ENCODE results near the gene RAP1GAP. TPM values are rescaled to one million over a fixed set of nuclear protein-coding genes. Genes with fewer than 3 reads are reported as not detected.

RAP1GAP gene
- total RNA-seq, 4 donors from 2014 or later = 14.1 to 37.4 (median 28.8) TPM

GRCh38 chr1:21564521-21565095, 104.5 kb downstream of the RAP1GAP start:
- intact Hi-C loops (cut with DNase I; ENCODE audit: low total_unique reads) = no loop called here

GRCh38 chr1:21563971-21564370, 105.2 kb downstream of the RAP1GAP start:
- no peak for DNase-seq
- 93% methylated on average over 12 of the region's 17 CpGs; no CpG with 5 or more reads in 1 of the 2 donors for WGBS, 2 donors (ENCODE audit: low coverage in 1 of 2)

More at GRCh38 chr1:21564521-21565095, 104.5 kb downstream of the RAP1GAP start:
- WGBS, 2 donors (ENCODE audit: low coverage in 1 of 2) = 86% methylated on average over 14 of the region's 14 CpGs; no CpG with 5 or more reads in 1 of the 2 donors
- TF ChIP-seq CTCF (IDR thresholded peaks at IDR 0.05) (no peak), POLR2A (IDR thresholded peaks at IDR 0.05) (no peak), POLR2AphosphoS5 (IDR thresholded peaks at IDR 0.05) (no peak), EP300 (IDR thresholded peaks at IDR 0.05; ENCODE audit: low read depth) (no peak)
- Histone ChIP-seq H3K27ac (no peak overlapping the region), H3K27me3 (no peaks in the 10 kb centered on the region), H3K9me3 (no peaks in the 10 kb centered on the region), H3K36me3 (no peaks in the 10 kb centered on the region), H3K4me1 (no peaks in the 10 kb centered on the region), H3K4me3 (no peak overlapping the region)
- no peak for DNase-seq
- in situ Hi-C loops (cut with MboI; ENCODE audit: low pct_ligation_motif_present in 1 of 4, low pct_unique_long_range_greater_than_20kb in 1 of 4, low sequenced_read_pairs in 3 of 4) = no loop called here

GRCh38 chr1:21562896-21563295, 106.3 kb downstream of the RAP1GAP start:
- H3K4me3 ChIP-seq = no peak overlapping the region
- in situ Hi-C loops (cut with MboI; ENCODE audit: low pct_ligation_motif_present in 1 of 4, low pct_unique_long_range_greater_than_20kb in 1 of 4, low sequenced_read_pairs in 3 of 4) (no loop called here), intact Hi-C loops (cut with DNase I; ENCODE audit: low total_unique reads) (no loop called here)
- no peaks in the 10 kb centered on the region for H3K9me3 ChIP-seq
- no peaks in the 10 kb centered on the region for H3K27me3 ChIP-seq
- H3K4me1 ChIP-seq = no peaks in the 10 kb centered on the region
- no peak for DNase-seq
- WGBS, 2 donors (ENCODE audit: low coverage in 1 of 2) = 88% methylated on average over 15 of the region's 15 CpGs; no CpG with 5 or more reads in 1 of the 2 donors
- TF ChIP-seq CTCF (IDR thresholded peaks at IDR 0.05) (no peak), EP300 (IDR thresholded peaks at IDR 0.05; ENCODE audit: low read depth) (no peak)
- H3K27ac ChIP-seq = no peak overlapping the region
- H3K36me3 ChIP-seq = no peaks in the 10 kb centered on the region

More at GRCh38 chr1:21563971-21564370, 105.2 kb downstream of the RAP1GAP start:
- TF ChIP-seq POLR2AphosphoS5 (IDR thresholded peaks at IDR 0.05) (no peak), POLR2A (IDR thresholded peaks at IDR 0.05) (no peak), CTCF (IDR thresholded peaks at IDR 0.05) (no peak), EP300 (IDR thresholded peaks at IDR 0.05; ENCODE audit: low read depth) (no peak)
- no peak overlapping the region for H3K4me3 ChIP-seq
- H3K9me3 ChIP-seq = no peaks in the 10 kb centered on the region
- no peaks in the 10 kb centered on the region for H3K27me3 ChIP-seq
- in situ Hi-C loops (cut with MboI; ENCODE audit: low pct_ligation_motif_present in 1 of 4, low pct_unique_long_range_greater_than_20kb in 1 of 4, low sequenced_read_pairs in 3 of 4) (no loop called here), intact Hi-C loops (cut with DNase I; ENCODE audit: low total_unique reads) (no loop called here)
- H3K36me3 ChIP-seq = no peaks in the 10 kb centered on the region
- no peak overlapping the region for H3K27ac ChIP-seq
- no peaks in the 10 kb centered on the region for H3K4me1 ChIP-seq

- Histone ChIP-seq H3K36me3 (no peaks in the 10 kb centered on the region), H3K4me1 (no peaks in the 10 kb centered on the region), H3K4me3 (no peak overlapping the region), H3K27ac (no peak overlapping the region), H3K9me3 (no peaks in the 10 kb centered on the region), H3K27me3 (peaks cover 3% of the 10 kb centered on the region)
- no peak for DNase-seq
- 84 to 100% methylated on average over 2 to 12 of the region's 12 CpGs for WGBS, 2 donors (ENCODE audit: low coverage in 1 of 2)
- in situ Hi-C loops (cut with MboI; ENCODE audit: low pct_ligation_motif_present in 1 of 4, low pct_unique_long_range_greater_than_20kb in 1 of 4, low sequenced_read_pairs in 3 of 4) = no loop called here
- TF ChIP-seq POLR2AphosphoS5 (IDR thresholded peaks at IDR 0.05) (no peak), CTCF (IDR thresholded peaks at IDR 0.05) (no peak), EP300 (IDR thresholded peaks at IDR 0.05; ENCODE audit: low read depth) (no peak), POLR2A (IDR thresholded peaks at IDR 0.05) (no peak)
- intact Hi-C loops (cut with DNase I; ENCODE audit: low total_unique reads) = no loop called here
These were observed 108.1 kb downstream of the RAP1GAP start for GRCh38 chr1:21560916-21561638.

All from transverse colon (tissue), 4 donors.